ENCODE measurements around the gene PLCB2.

The PLCB2 gene

GRCh38 chr15:40296561-40297230 is 11.0 kb downstream of the PLCB2 start:
- Histone ChIP-seq H3K27ac (peak overlapping the region; percentile 26; the same call in 1 of the 2 replicates), H3K4me3 (ENCODE audit: low read depth, low read length) (no peak overlapping the region), H3K27me3 (ENCODE audit: insufficient read depth, low read depth, severe bottlenecking) (no peaks in the 10 kb centered on the region), H3K9me3 (ENCODE audit: severe bottlenecking) (peaks cover 9% of the 10 kb centered on the region), H3K36me3 (peaks cover 9% of the 10 kb centered on the region)
- no peak for TF ChIP-seq CTCF (IDR thresholded peaks at IDR 0.05; ENCODE audit: low read depth, low read length)
- DNase-seq, result peak; percentile 83

- Histone ChIP-seq H3K9me3 (ENCODE audit: severe bottlenecking) (peaks cover 9% of the 10 kb centered on the region), H3K4me3 (ENCODE audit: low read depth, low read length) (no peak overlapping the region), H3K27ac (no peak overlapping the region), H3K36me3 (peaks cover 9% of the 10 kb centered on the region), H3K27me3 (ENCODE audit: insufficient read depth, low read depth, severe bottlenecking) (no peaks in the 10 kb centered on the region)
- DNase-seq, result no peak
- no peak for TF ChIP-seq CTCF (IDR thresholded peaks at IDR 0.05; ENCODE audit: low read depth, low read length)
Observed at GRCh38 chr15:40295877-40296560, 11.7 kb downstream of the PLCB2 start.

GRCh38 chr15:40295297-40295696 is 12.4 kb downstream of the PLCB2 start:
- Histone ChIP-seq H3K36me3 (peaks cover 3% of the 10 kb centered on the region), H3K27ac (no peak overlapping the region), H3K27me3 (ENCODE audit: insufficient read depth, low read depth, severe bottlenecking) (no peaks in the 10 kb centered on the region), H3K4me3 (ENCODE audit: low read depth, low read length) (no peak overlapping the region), H3K9me3 (ENCODE audit: severe bottlenecking) (peaks cover 4% of the 10 kb centered on the region)
- TF ChIP-seq CTCF (IDR thresholded peaks at IDR 0.05; ENCODE audit: low read depth, low read length), result no peak
- no peak for DNase-seq

GRCh38 chr15:40293905-40294895 is 13.5 kb downstream of the PLCB2 start:
- H3K36me3 ChIP-seq, result peaks cover 3% of the 10 kb centered on the region
- no peaks in the 10 kb centered on the region for H3K9me3 ChIP-seq (ENCODE audit: severe bottlenecking)
- no peak overlapping the region for H3K27ac ChIP-seq
- H3K27me3 ChIP-seq (ENCODE audit: insufficient read depth, low read depth, severe bottlenecking), result no peaks in the 10 kb centered on the region
- no peak for DNase-seq
- H3K4me3 ChIP-seq (ENCODE audit: low read depth, low read length), result no peak overlapping the region
- TF ChIP-seq CTCF (IDR thresholded peaks at IDR 0.05; ENCODE audit: low read depth, low read length), result no peak

GRCh38 chr15:40293006-40293405 is 14.7 kb downstream of the PLCB2 start:
- TF ChIP-seq CTCF (IDR thresholded peaks at IDR 0.05; ENCODE audit: low read depth, low read length), result no peak
- Histone ChIP-seq H3K9me3 (ENCODE audit: severe bottlenecking) (no peaks in the 10 kb centered on the region), H3K36me3 (no peaks in the 10 kb centered on the region), H3K27ac (no peak overlapping the region), H3K4me3 (ENCODE audit: low read depth, low read length) (no peak overlapping the region), H3K27me3 (ENCODE audit: insufficient read depth, low read depth, severe bottlenecking) (no peaks in the 10 kb centered on the region)
- no peak for DNase-seq
